Erythroblast (primary cell): ENCODE data around the gene SNX5.

Source experiments
- GATA1 ChIP-seq: IDR thresholded peaks from 2 replicates; pipeline ENCODE4 v1.6.1; 2011; ENCODE audit warnings: low read depth, mild to moderate bottlenecking, control low read depth, low read length, moderate library complexity
- POLR2A ChIP-seq: IDR thresholded peaks from 2 replicates; pipeline ENCODE4 v1.6.1; 2011; ENCODE audit warnings: mild to moderate bottlenecking, low read length

DNA sequence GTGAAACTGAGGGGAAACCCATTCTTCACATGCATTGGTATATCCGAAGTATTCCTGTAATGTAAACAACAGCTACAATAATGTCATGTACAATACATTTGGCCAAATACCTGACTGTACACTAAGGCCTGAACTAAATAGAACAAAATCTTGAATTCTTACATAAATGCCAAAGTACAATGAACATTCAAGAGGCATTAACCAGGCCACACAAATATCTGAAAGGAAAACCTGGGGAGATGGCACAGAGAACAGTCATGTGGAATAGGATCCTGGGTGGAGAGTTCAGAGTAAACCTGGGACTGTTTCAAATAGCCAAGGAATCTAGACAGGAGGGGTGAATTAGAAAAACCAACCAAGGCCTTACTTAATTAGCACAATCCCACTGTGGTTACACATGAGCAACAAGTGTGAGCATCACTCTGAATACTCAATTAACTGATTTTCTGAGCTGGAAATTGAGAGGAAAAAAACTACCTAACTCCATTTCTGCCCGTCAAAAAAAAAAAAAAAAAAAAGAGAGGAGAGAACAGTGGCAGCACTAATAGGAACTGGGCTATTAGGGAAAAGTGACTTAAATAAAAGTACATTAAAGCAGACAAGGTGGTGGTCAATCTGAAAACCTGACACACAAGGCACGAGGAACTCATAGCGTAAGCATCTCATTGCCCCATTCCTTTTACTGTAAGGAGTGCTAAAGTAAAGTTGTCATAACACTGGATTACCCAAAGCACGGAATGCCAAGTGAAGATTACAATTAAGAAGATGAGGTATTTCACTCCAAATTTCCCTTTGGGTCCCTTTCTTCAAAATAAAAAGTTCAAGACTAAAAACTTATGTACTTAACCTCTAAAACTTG is 10.9 kb downstream of the SNX5 start:
- no peak for TF ChIP-seq POLR2A
- no peak for TF ChIP-seq GATA1
